ENCODE results near the gene HDAC4. TPM values are rescaled to one million over a fixed set of nuclear protein-coding genes. Genes with fewer than 3 reads are reported as not detected.

HDAC4 gene
- total RNA-seq, 2 experiments from 2014 or later, result 22.6 to 24.5 TPM

DNA sequence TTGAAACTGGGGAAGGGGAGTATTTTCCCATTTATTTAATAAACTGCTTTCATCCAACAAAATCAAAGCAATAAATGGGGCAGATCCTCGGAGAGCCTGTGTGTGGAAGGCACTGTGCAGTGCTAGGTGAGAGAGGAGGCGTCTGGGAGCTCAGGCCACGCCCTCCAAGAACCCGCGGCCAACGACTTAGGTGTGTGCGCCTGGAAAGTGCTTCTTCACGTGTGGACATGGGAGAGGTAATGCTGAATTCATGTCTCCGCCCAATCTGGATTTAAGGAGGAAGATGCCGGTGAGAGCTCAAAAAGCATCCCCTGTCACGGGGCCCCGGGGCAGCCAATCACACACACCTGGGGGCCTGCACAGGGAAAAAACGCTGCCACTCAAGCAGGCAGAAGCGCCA lies 77.4 kb downstream of the HDAC4 start:
- TF ChIP-seq, protein P1, sequence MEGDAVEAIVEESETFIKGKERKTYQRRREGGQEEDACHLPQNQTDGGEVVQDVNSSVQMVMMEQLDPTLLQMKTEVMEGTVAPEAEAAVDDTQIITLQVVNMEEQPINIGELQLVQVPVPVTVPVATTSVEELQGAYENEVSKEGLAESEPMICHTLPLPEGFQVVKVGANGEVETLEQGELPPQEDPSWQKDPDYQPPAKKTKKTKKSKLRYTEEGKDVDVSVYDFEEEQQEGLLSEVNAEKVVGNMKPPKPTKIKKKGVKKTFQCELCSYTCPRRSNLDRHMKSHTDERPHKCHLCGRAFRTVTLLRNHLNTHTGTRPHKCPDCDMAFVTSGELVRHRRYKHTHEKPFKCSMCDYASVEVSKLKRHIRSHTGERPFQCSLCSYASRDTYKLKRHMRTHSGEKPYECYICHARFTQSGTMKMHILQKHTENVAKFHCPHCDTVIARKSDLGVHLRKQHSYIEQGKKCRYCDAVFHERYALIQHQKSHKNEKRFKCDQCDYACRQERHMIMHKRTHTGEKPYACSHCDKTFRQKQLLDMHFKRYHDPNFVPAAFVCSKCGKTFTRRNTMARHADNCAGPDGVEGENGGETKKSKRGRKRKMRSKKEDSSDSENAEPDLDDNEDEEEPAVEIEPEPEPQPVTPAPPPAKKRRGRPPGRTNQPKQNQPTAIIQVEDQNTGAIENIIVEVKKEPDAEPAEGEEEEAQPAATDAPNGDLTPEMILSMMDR (IDR thresholded peaks at IDR 0.05), result no peak
- POLR2A ChIA-PET, result interaction anchor here (1.6 to 1.8 kb wide), 2 partner anchors 26 to 36 kb away, joined by 3 to 7 read pairs; no protein-coding TSS in a partner anchor
- peaks cover 3% of the 10 kb centered on the region for H3K9me3 Mint-ChIP-seq
- H3K36me3 Mint-ChIP-seq (ENCODE audit: low read depth), result peaks cover 19% of the 10 kb centered on the region
- H3K4me3 Mint-ChIP-seq, result no peak overlapping the region
- intact Hi-C loops (cut with micrococcal nuclease), result loop anchor here (5.0 to 10.0 kb wide), 2 partner anchors 36 to 51 kb away; no protein-coding TSS in a partner anchor
- H3K27ac Mint-ChIP-seq, result peak overlapping the region; percentile 95
- DNase-seq, result no peak
- CTCF ChIA-PET, result interaction anchor here (0.6 to 2.5 kb wide), 4 partner anchors 9 to 57 kb away, joined by 3 to 9 read pairs (median 5); no protein-coding TSS in a partner anchor
- no peak for ATAC-seq
- H3K27me3 Mint-ChIP-seq, result no peaks in the 10 kb centered on the region
- H3K4me1 Mint-ChIP-seq (ENCODE audit: low read depth), result peaks cover 81% of the 10 kb centered on the region

DNA sequence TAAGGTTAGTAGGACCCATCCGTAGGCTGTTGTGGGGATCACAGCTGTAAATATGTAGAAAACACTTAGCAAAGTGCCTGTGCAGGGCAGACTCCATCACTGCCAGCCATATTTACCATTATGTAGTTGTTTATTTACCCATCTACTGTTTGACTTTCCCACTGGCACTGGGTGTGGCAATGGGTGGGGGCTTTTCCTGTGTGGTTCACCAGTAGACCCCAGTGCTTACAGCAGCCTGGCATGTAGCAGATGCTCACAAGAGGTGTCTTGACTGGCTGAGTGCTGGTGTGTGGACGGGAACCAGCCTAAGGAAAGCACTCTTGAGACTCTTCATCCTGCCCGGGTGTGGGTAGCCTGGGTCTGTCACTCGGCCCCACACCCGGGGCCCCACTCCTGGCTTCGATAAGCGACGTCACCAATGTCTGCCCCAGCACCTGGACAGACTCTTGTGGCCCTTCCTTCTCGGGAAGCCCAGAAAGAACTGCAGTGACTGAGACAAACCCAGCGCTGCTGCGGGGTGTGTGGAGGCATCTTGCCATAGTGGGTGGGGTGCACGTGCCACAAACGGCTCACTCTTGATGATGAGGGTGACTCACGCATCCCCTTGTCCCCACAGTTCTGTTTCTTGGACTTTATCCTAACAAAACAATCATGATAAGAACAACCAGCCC lies 78.3 kb downstream of the HDAC4 start:
- TF ChIP-seq, protein P1 (IDR thresholded peaks at IDR 0.05), result no peak
- intact Hi-C loops (cut with micrococcal nuclease), result loop anchor here (5.0 to 10.0 kb wide), 2 partner anchors 35 to 52 kb away; no protein-coding TSS in a partner anchor
- Mint-ChIP-seq H3K27me3 (no peaks in the 10 kb centered on the region), H3K36me3 (ENCODE audit: low read depth) (peaks cover 19% of the 10 kb centered on the region), H3K9me3 (peaks cover 3% of the 10 kb centered on the region), H3K27ac (peak overlapping the region; percentile 95), H3K4me3 (peak overlapping the region; percentile 3), H3K4me1 (ENCODE audit: low read depth) (peaks cover 77% of the 10 kb centered on the region)
- no peak for ATAC-seq
- peak; percentile 65 for DNase-seq
- POLR2A ChIA-PET, result interaction anchor here (0.9 to 1.8 kb wide), 6 partner anchors 17 to 51 kb away, joined by 3 to 7 read pairs (median 4); no protein-coding TSS in a partner anchor
- CTCF ChIA-PET, result interaction anchor here (0.6 to 3.0 kb wide), 7 partner anchors 10 to 58 kb away, joined by 3 to 12 read pairs (median 7); no protein-coding TSS in a partner anchor

DNA sequence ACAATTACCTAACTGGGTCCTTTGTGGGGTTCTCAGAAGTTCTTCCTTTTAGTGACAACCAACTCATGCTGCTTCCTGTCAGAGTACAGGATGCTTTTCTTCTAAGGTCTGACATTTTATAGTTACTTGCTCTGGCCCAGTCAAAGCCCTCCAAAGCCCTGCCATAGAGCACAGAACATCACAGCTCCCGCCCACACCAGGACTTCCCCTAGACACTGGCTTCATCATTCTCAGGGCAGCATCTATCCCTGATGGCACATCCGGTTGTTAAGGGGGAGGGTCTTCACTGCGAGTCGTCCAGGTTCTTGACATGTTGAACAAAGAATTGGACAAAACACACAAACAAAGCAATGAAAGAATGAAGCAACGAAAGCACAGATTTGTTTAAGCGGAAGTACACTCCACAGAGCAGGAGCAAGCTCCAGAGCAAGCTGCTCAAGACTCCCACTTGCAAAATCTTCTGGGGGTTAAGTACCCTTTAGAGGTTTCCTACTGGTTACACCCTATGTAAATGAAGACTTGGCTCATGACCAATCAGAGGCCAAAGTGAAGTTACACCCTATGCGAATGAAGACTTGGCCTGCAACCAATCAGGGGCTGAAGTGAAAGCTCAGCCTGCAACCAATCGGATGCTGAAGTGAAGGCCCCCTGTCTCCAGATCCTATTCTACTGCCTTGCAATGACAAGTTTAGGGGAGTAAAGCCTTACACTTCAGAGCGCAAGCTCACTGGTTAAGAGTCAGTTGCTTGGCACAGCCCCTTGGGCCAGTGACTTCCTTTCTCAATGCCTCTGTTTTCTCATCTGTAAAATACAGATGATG lies 79.0 kb downstream of the HDAC4 start:
- TF ChIP-seq, protein P1 (IDR thresholded peaks at IDR 0.05), result no peak
- Mint-ChIP-seq H3K27ac (peak overlapping the region; percentile 95), H3K4me1 (ENCODE audit: low read depth) (peaks cover 74% of the 10 kb centered on the region), H3K4me3 (peak overlapping the region; percentile 63), H3K27me3 (no peaks in the 10 kb centered on the region), H3K9me3 (peaks cover 3% of the 10 kb centered on the region), H3K36me3 (ENCODE audit: low read depth) (peaks cover 19% of the 10 kb centered on the region)
- POLR2A ChIA-PET, result interaction anchor here (0.8 to 1.8 kb wide), 10 partner anchors 11 to 115 kb away, joined by 3 to 7 read pairs (median 4); no protein-coding TSS in a partner anchor
- DNase-seq (peak; percentile 94), ATAC-seq (peak; percentile 89)
- CTCF ChIA-PET, result interaction anchor here (1.1 to 3.0 kb wide), 7 partner anchors 12 to 59 kb away, joined by 3 to 12 read pairs (median 7); no protein-coding TSS in a partner anchor
- intact Hi-C loops (cut with micrococcal nuclease), result loop anchor here (5.0 to 10.0 kb wide), 2 partner anchors 35 to 53 kb away; no protein-coding TSS in a partner anchor

DNA sequence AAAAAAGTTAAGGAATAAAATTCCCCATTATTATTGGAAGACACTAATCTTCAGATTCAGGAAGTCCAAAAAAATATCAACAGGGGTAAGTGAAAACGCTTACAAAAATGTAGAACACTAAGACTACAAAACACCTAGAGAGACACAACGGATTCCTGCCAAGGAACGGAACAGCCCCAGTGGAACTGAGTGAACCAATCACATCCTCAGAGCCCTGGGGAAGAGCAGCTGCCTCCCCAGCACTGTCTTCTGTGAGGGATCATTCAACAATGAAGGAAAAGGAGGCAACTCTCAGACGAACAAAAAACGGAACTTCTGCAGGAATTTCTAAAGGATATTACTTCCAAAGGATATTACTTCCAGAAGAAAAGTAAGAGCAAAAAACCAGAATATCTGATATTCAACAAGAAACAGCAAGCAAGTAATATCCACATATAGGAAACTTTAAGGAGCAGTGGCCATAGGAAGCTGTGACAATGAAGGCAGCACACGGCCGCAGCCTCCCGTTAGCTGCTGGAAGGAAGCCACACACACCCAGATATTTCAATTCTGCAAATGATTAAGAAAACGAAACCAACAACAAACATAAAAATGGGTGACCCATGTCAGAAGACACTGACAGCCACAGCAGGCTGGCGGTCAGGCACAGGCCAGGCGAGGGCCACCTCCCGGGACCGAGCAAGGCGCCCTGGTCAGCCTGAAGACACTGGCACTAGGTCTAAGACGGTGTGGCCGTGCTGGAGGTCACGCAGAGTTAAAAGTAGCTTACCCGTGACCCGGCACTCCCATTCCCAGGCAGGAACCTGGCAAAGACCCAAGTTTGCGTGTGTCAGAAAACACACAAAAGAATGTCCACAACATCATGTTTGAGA lies 81.8 kb downstream of the HDAC4 start:
- TF ChIP-seq, protein P1 (IDR thresholded peaks at IDR 0.05), result no peak
- intact Hi-C loops (cut with micrococcal nuclease), result no loop called here
- POLR2A ChIA-PET, result no interaction called here
- H3K9me3 Mint-ChIP-seq, result peaks cover 1% of the 10 kb centered on the region
- H3K27ac Mint-ChIP-seq, result peak overlapping the region; percentile 70
- peaks cover 20% of the 10 kb centered on the region for H3K36me3 Mint-ChIP-seq (ENCODE audit: low read depth)
- ATAC-seq (no peak), DNase-seq (no peak)
- H3K4me3 Mint-ChIP-seq, result peak overlapping the region; percentile 56
- peaks cover 65% of the 10 kb centered on the region for H3K4me1 Mint-ChIP-seq (ENCODE audit: low read depth)
- no peaks in the 10 kb centered on the region for H3K27me3 Mint-ChIP-seq
- CTCF ChIA-PET, result interaction anchor here (1.5 kb wide), 1 partner anchor 11 kb away, joined by 3 read pairs; no protein-coding TSS in a partner anchor

Data from activated CD8-positive, alpha-beta T cell treated with anti-CD3 and anti-CD28 coated beads for 36 hours (primary cell).